B cell (primary cell): ENCODE measurements around the gene COG3.

Experiments
- EZH2 ChIP-seq: IDR thresholded peaks from 2 replicates; pipeline ENCODE4 v1.6.1; 2012; ENCODE audit warnings: borderline replicate concordance, low read depth, mild to moderate bottlenecking, moderate library complexity, low read length; ENCODE audit not compliant: insufficient read depth, poor library complexity, severe bottlenecking
- TF ChIP-seq, protein P1 (sequence below): fragments of 200-600 bp; IDR thresholded peaks from one replicate; pipeline ENCODE4 v1.8.0; 2022; ENCODE audit warnings: antibody characterized with exemption, mild to moderate bottlenecking

- TF ChIP-seq, protein P1, sequence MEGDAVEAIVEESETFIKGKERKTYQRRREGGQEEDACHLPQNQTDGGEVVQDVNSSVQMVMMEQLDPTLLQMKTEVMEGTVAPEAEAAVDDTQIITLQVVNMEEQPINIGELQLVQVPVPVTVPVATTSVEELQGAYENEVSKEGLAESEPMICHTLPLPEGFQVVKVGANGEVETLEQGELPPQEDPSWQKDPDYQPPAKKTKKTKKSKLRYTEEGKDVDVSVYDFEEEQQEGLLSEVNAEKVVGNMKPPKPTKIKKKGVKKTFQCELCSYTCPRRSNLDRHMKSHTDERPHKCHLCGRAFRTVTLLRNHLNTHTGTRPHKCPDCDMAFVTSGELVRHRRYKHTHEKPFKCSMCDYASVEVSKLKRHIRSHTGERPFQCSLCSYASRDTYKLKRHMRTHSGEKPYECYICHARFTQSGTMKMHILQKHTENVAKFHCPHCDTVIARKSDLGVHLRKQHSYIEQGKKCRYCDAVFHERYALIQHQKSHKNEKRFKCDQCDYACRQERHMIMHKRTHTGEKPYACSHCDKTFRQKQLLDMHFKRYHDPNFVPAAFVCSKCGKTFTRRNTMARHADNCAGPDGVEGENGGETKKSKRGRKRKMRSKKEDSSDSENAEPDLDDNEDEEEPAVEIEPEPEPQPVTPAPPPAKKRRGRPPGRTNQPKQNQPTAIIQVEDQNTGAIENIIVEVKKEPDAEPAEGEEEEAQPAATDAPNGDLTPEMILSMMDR = no peak
- no peak for TF ChIP-seq EZH2
Measured at GRCh38 chr13:45482571-45483173, 17.9 kb downstream of the COG3 start.
